HCT116 (cell line): ENCODE measurements around the gene SETD3.

Experiments
- ATF3 ChIP-seq: IDR thresholded peaks from 2 replicates; pipeline ENCODE4 v1.6.1; 2012
- CTCF ChIP-seq, 3 experiments: fragments of 200-600 bp in 1 of 3; sonication (generic) in 1 of 3; IDR thresholded peaks in 2 of 3; conservative IDR thresholded peaks in 1 of 3; 2 replicates each; pipeline ENCODE4 v1.5.1; 2012 to 2017; ENCODE audit warnings: low read depth in 2 of 3, low read length in 2 of 3, antibody characterized with exemption in 1 of 3, borderline replicate concordance in 1 of 3, control low read depth in 1 of 3, mild to moderate bottlenecking in 1 of 3, mixed read lengths in 1 of 3, mixed run types in 1 of 3, moderate library complexity in 1 of 3; ENCODE audit not compliant: insufficient read depth in 1 of 3
- EZH2 ChIP-seq: fragments of 200-600 bp; sonication (generic); IDR thresholded peaks from 2 replicates; pipeline ENCODE4 v1.6.1; 2017; ENCODE audit warnings: antibody characterized with exemption, mixed run types
- EZH2phosphoT487 ChIP-seq: fragments of 200-600 bp; IDR thresholded peaks from 2 replicates; pipeline ENCODE4 v1.6.1; 2018; ENCODE audit warnings: antibody characterized with exemption, borderline replicate concordance
- MAX ChIP-seq: IDR thresholded peaks from 2 replicates; pipeline ENCODE4 v1.6.1; 2012
- POLR2A ChIP-seq: IDR thresholded peaks from 2 replicates; pipeline ENCODE4 v1.7.0; 2011; ENCODE audit warnings: borderline replicate concordance; ENCODE audit not compliant: insufficient read depth, insufficient read length; ENCODE audit errors: extremely low read depth
- ZNF274 ChIP-seq: fragments of 200-500 bp; sonication (Bioruptor generic); IDR thresholded peaks from 2 replicates; pipeline ENCODE4 v1.6.1; 2014; ENCODE audit warnings: mild to moderate bottlenecking, low read depth, low read length, inconsistent platforms

- TF ChIP-seq CTCF (IDR thresholded peaks at IDR 0.05 in 2 of 3, conservative IDR thresholded peaks at IDR 0.05 in 1 of 3; ENCODE audit: borderline replicate concordance in 1 of 3, insufficient read depth in 1 of 3, low read depth in 2 of 3, low read length in 2 of 3) (no peak; a peak in 1 of 6 replicates), ZNF274 (no peak), ATF3 (no peak), EZH2 (no peak), POLR2A (no peak), MAX (no peak), EZH2phosphoT487 (no peak)
Measured at GRCh38 chr14:99479160-99479905, 1.3 kb downstream of the SETD3 start.
